HEK293 (cell line): Measurements from ENCODE around the gene ZNF710.

Experiments
- CTCF ChIA-PET: fragments of 350-600 bp; formaldehyde crosslinking; extraction: SDS; loops from one replicate; lab custom pipeline; 2021; ENCODE audit warnings: antibody characterized with exemption; lab: Yijun Ruan, JAX
- POLR2A ChIA-PET: fragments of 300-600 bp; formaldehyde crosslinking; extraction: SDS; loops from one replicate; lab custom pipeline; 2020; ENCODE audit warnings: antibody characterized with exemption, inconsistent platforms; lab: Yijun Ruan, JAX
- H3K27ac ChIP-seq: fragments of 200-500 bp; sonication (Bioruptor generic); 2 replicates; pipeline ENCODE4 v1.5.1; 2014; ENCODE audit warnings: low read depth, low read length, control low read depth, inconsistent platforms; ENCODE audit errors: extremely low read depth
- H3K36me3 ChIP-seq, 2 experiments: fragments of 200-500 bp in 1 of 2; sonication (Bioruptor generic) in 1 of 2; 1 replicate in 1 of 2; 2 replicates in 1 of 2; pipeline ENCODE4 v1.5.1; 2014 to 2017; ENCODE audit warnings: inconsistent platforms in 2 of 2, low read length in 2 of 2; ENCODE audit not compliant: control insufficient read depth in 2 of 2, insufficient read depth in 1 of 2
- H3K4me1 ChIP-seq: fragments of 200-500 bp; sonication (Bioruptor generic); 2 replicates; pipeline ENCODE4 v1.5.1; 2014; ENCODE audit warnings: mild to moderate bottlenecking, low read length, inconsistent platforms; ENCODE audit not compliant: control insufficient read depth, insufficient read depth
- H3K4me3 ChIP-seq: 2 replicates; pipeline ENCODE4 v1.5.1; 2011; ENCODE audit warnings: low read depth, mild to moderate bottlenecking, control low read depth, low read length, moderate library complexity
- H3K9me3 ChIP-seq: fragments of 200-500 bp; sonication (Bioruptor generic); 2 replicates; pipeline ENCODE4 v1.5.1; 2014; ENCODE audit warnings: low read depth, low read length, inconsistent platforms; ENCODE audit not compliant: control insufficient read depth, insufficient read depth
- MYNN ChIP-seq: fragments of 450-650 bp; formaldehyde crosslinking; IDR thresholded peaks from 2 replicates; pipeline ENCODE4 v1.5.1; 2016; ENCODE audit warnings: missing biosample characterization, missing genetic modification characterization, borderline replicate concordance
- SCRT1 ChIP-seq: fragments of 450-650 bp; formaldehyde crosslinking; IDR thresholded peaks from 2 replicates; pipeline ENCODE4 v1.5.1; 2016; ENCODE audit warnings: missing biosample characterization, missing genetic modification characterization, borderline replicate concordance
- ZNF112 ChIP-seq: fragments of 450-650 bp; formaldehyde crosslinking; IDR thresholded peaks from 2 replicates; pipeline ENCODE4 v1.5.0; 2017; ENCODE audit warnings: missing biosample characterization, missing genetic modification characterization
- ZNF146 ChIP-seq: fragments of 450-650 bp; formaldehyde crosslinking; IDR thresholded peaks from 2 replicates; pipeline ENCODE4 v1.5.1; 2016; ENCODE audit warnings: missing biosample characterization, missing genetic modification characterization
- ZNF16 ChIP-seq: fragments of 450-650 bp; formaldehyde crosslinking; IDR thresholded peaks from 2 replicates; pipeline ENCODE4 v1.5.1; 2016; ENCODE audit warnings: low read depth, missing biosample characterization, missing genetic modification characterization
- ZNF274 ChIP-seq, 2 experiments: fragments of 200-500 bp in 1 of 2; fragments of 450-650 bp in 1 of 2; sonication (Bioruptor generic) in 1 of 2; formaldehyde crosslinking in 1 of 2; IDR thresholded peaks; 2 replicates each; pipeline versions ENCODE4 v1.5.1 to v1.6.1; 2014 to 2016; ENCODE audit warnings: borderline replicate concordance in 1 of 2, inconsistent platforms in 1 of 2, low read length in 1 of 2, missing biosample characterization in 1 of 2, missing genetic modification characterization in 1 of 2
- ZNF521 ChIP-seq: fragments of 450-650 bp; formaldehyde crosslinking; IDR thresholded peaks from 2 replicates; pipeline ENCODE4 v1.5.1; 2017; ENCODE audit warnings: missing biosample characterization, mild to moderate bottlenecking, missing genetic modification characterization
- ZNF555 ChIP-seq: fragments of 450-650 bp; formaldehyde crosslinking; conservative IDR thresholded peaks from 2 replicates; pipeline ENCODE4 v1.5.1; 2017; ENCODE audit warnings: missing biosample characterization, mild to moderate bottlenecking, missing genetic modification characterization, inconsistent platforms
- ZNF571 ChIP-seq: fragments of 450-650 bp; formaldehyde crosslinking; IDR thresholded peaks from 2 replicates; pipeline ENCODE4 v1.5.0; 2017; ENCODE audit warnings: missing biosample characterization, missing genetic modification characterization
- ZNF701 ChIP-seq: fragments of 450-650 bp; formaldehyde crosslinking; IDR thresholded peaks from 2 replicates; pipeline ENCODE4 v1.5.1; 2016; ENCODE audit warnings: missing biosample characterization, missing genetic modification characterization
- ZNF768 ChIP-seq: fragments of 450-650 bp; formaldehyde crosslinking; IDR thresholded peaks from 2 replicates; pipeline ENCODE4 v1.5.1; 2018; ENCODE audit warnings: missing biosample characterization, mild to moderate bottlenecking, missing genetic modification characterization
- ZNF777 ChIP-seq: fragments of 450-650 bp; formaldehyde crosslinking; IDR thresholded peaks from 2 replicates; pipeline ENCODE4 v1.5.1; 2017; ENCODE audit warnings: missing biosample characterization, missing genetic modification characterization, borderline replicate concordance
- ZNF843 ChIP-seq: fragments of 450-650 bp; formaldehyde crosslinking; IDR thresholded peaks from 2 replicates; pipeline ENCODE4 v1.5.1; 2016; ENCODE audit warnings: missing biosample characterization, missing genetic modification characterization
- TF ChIP-seq, protein P1 (sequence below): fragments of 450-650 bp; formaldehyde crosslinking; IDR thresholded peaks from 2 replicates; pipeline ENCODE4 v1.5.1; 2017; ENCODE audit warnings: missing biosample characterization, missing genetic modification characterization
- TF ChIP-seq, protein P2 (sequence below): fragments of 450-650 bp; formaldehyde crosslinking; IDR thresholded peaks from 2 replicates; pipeline ENCODE4 v1.5.1; 2016; ENCODE audit warnings: missing biosample characterization, missing genetic modification characterization
- TF ChIP-seq, protein P3 (sequence below): fragments of 450-650 bp; formaldehyde crosslinking; IDR thresholded peaks from 2 replicates; pipeline ENCODE4 v1.5.0; 2017; ENCODE audit warnings: missing biosample characterization, missing genetic modification characterization, borderline replicate concordance
- TF ChIP-seq, protein P4 (sequence below): fragments of 450-650 bp; formaldehyde crosslinking; IDR thresholded peaks from 2 replicates; pipeline ENCODE4 v1.5.1; 2016; ENCODE audit warnings: missing biosample characterization, missing genetic modification characterization

ZNF710 gene

DNA sequence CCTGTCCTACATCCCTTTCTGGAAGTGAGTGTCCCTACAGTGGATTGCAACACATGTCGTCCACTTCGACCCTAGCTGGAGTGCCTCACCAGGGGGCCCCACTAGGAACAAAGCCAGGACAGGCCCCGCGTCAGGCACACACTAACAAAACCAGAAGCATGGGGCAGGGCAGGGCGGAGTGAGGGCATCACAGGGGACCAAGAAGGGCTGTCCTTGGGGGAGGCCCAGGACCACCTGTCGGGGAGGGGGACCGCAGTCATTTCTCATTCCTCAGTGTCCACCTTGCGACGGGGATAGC lies 79.3 kb downstream of the ZNF710 start:
- no peak overlapping the region for H3K4me3 ChIP-seq
- POLR2A ChIA-PET = interaction anchor here (1.3 kb wide), 1 partner anchor 187 kb away, joined by 3 read pairs; the partner anchor contains the start of gene AP3S2
- CTCF ChIA-PET = interaction anchor here (0.6 to 1.9 kb wide), 4 partner anchors 9 to 340 kb away, joined by 3 to 10 read pairs (median 4); no protein-coding TSS in a partner anchor
- H3K27ac ChIP-seq = no peak overlapping the region
- H3K4me1 ChIP-seq = no peaks in the 10 kb centered on the region
- TF ChIP-seq MYNN = no peak
- no peak for TF ChIP-seq ZNF777 (tag by site-specific recombination)
- TF ChIP-seq ZNF146 = no peak
- no peaks in the 10 kb centered on the region for H3K9me3 ChIP-seq
- H3K36me3 ChIP-seq = peaks cover 4 to 36% of the 10 kb centered on the region in 2 experiments; a peak in 2 of 3 replicates

DNA sequence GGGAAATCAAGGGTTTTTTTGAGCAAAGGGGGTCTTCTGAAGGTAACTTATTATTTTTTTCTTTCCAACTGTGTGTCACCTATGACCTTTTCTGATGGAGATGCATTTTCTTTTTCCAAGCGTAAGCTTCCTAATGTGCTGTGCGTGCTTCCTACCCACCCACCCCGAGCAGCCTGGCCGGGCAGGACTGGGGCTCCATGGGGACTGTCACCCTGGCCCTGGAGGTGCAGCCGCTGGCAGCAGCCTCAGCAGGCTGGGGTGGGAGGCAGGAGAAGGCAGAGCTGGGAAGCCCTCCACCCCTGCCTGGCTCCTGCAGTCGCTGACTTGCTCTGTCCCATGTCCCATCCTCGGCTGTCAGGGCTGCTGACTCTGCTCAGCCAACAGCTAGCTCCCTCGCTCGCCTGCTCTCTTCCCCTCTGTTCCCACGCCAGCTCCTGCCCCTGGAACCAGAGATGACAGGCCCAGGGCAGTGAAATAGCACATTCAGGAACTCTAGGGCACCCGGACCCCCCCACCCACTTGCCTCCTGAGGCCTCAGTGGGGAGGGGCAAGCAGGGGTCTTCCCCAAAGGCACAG lies 79.8 kb downstream of the ZNF710 start:
- Histone ChIP-seq H3K36me3 (peaks cover 4 to 38% of the 10 kb centered on the region in 2 experiments; a peak in 2 of 3 replicates), H3K4me3 (no peak overlapping the region)

More for the DNA sequence above, 79.8 kb downstream of the ZNF710 start:
- Histone ChIP-seq H3K27ac (no peak overlapping the region), H3K9me3 (no peaks in the 10 kb centered on the region)
- ChIA-PET POLR2A (interaction anchor here (1.3 kb wide), 1 partner anchor 187 kb away, joined by 3 read pairs; the partner anchor contains the start of gene AP3S2), CTCF (interaction anchor here (0.9 to 1.9 kb wide), 3 partner anchors 10 to 341 kb away, joined by 4 to 10 read pairs (median 4); no protein-coding TSS in a partner anchor)
- TF ChIP-seq, protein P1, sequence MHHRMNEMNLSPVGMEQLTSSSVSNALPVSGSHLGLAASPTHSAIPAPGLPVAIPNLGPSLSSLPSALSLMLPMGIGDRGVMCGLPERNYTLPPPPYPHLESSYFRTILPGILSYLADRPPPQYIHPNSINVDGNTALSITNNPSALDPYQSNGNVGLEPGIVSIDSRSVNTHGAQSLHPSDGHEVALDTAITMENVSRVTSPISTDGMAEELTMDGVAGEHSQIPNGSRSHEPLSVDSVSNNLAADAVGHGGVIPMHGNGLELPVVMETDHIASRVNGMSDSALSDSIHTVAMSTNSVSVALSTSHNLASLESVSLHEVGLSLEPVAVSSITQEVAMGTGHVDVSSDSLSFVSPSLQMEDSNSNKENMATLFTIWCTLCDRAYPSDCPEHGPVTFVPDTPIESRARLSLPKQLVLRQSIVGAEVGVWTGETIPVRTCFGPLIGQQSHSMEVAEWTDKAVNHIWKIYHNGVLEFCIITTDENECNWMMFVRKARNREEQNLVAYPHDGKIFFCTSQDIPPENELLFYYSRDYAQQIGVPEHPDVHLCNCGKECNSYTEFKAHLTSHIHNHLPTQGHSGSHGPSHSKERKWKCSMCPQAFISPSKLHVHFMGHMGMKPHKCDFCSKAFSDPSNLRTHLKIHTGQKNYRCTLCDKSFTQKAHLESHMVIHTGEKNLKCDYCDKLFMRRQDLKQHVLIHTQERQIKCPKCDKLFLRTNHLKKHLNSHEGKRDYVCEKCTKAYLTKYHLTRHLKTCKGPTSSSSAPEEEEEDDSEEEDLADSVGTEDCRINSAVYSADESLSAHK (tag by site-specific recombination) = no peak
- TF ChIP-seq ZNF571 (no peak), ZNF555 (tag by site-specific recombination) (no peak), ZNF274 (IDR thresholded peaks at IDR 0.05; ENCODE audit: low read length) (no peak), ZNF274 (tag by site-specific recombination; IDR thresholded peaks at IDR 0.05; ENCODE audit: borderline replicate concordance) (no peak), ZNF16 (no peak), ZNF521 (tag by site-specific recombination) (no peak), ZNF701 (tag by site-specific recombination) (no peak), ZNF112 (tag by site-specific recombination) (no peak), SCRT1 (tag by site-specific recombination) (no peak), ZNF768 (tag by site-specific recombination) (no peak), ZNF843 (tag by site-specific recombination) (no peak)
- TF ChIP-seq, protein P2, sequence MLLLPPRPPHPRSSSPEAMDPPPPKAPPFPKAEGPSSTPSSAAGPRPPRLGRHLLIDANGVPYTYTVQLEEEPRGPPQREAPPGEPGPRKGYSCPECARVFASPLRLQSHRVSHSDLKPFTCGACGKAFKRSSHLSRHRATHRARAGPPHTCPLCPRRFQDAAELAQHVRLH (tag by site-specific recombination) = no peak
- TF ChIP-seq, protein P3, sequence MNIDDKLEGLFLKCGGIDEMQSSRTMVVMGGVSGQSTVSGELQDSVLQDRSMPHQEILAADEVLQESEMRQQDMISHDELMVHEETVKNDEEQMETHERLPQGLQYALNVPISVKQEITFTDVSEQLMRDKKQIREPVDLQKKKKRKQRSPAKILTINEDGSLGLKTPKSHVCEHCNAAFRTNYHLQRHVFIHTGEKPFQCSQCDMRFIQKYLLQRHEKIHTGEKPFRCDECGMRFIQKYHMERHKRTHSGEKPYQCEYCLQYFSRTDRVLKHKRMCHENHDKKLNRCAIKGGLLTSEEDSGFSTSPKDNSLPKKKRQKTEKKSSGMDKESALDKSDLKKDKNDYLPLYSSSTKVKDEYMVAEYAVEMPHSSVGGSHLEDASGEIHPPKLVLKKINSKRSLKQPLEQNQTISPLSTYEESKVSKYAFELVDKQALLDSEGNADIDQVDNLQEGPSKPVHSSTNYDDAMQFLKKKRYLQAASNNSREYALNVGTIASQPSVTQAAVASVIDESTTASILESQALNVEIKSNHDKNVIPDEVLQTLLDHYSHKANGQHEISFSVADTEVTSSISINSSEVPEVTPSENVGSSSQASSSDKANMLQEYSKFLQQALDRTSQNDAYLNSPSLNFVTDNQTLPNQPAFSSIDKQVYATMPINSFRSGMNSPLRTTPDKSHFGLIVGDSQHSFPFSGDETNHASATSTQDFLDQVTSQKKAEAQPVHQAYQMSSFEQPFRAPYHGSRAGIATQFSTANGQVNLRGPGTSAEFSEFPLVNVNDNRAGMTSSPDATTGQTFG (tag by site-specific recombination) = no peak
- TF ChIP-seq, protein P4, sequence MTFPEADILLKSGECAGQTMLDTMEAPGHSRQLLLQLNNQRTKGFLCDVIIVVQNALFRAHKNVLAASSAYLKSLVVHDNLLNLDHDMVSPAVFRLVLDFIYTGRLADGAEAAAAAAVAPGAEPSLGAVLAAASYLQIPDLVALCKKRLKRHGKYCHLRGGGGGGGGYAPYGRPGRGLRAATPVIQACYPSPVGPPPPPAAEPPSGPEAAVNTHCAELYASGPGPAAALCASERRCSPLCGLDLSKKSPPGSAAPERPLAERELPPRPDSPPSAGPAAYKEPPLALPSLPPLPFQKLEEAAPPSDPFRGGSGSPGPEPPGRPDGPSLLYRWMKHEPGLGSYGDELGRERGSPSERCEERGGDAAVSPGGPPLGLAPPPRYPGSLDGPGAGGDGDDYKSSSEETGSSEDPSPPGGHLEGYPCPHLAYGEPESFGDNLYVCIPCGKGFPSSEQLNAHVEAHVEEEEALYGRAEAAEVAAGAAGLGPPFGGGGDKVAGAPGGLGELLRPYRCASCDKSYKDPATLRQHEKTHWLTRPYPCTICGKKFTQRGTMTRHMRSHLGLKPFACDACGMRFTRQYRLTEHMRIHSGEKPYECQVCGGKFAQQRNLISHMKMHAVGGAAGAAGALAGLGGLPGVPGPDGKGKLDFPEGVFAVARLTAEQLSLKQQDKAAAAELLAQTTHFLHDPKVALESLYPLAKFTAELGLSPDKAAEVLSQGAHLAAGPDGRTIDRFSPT (tag by site-specific recombination) = no peak
- TF ChIP-seq, all 188 proteins: peak for 0
- H3K4me1 ChIP-seq = no peaks in the 10 kb centered on the region
